Esophagus squamous epithelium (tissue), 4 donors: Measurements from ENCODE around the gene PIWIL4.

Experiments
- CTCF ChIP-seq, 6 experiments: fragments of 450-650 bp in 4 of 6; fragments of 200-600 bp in 2 of 6; sonication (generic) in 2 of 6; IDR thresholded peaks; one replicate each; pipeline ENCODE4 v1.5.1; 2016 to 2019; ENCODE audit warnings: antibody characterized with exemption in 6 of 6, mild to moderate bottlenecking in 4 of 6, moderate library complexity in 4 of 6
- POLR2A ChIP-seq, 4 donors: fragments of 450-650 bp; IDR thresholded peaks; one replicate each; pipeline ENCODE4 v1.6.1; 2017; ENCODE audit warnings: antibody characterized with exemption in 4 of 4, mild to moderate bottlenecking in 4 of 4, moderate library complexity in 3 of 4

- no peak for TF ChIP-seq CTCF (IDR thresholded peaks at IDR 0.05)
- TF ChIP-seq POLR2A (IDR thresholded peaks at IDR 0.05), result no peak
These were observed 88.8 kb downstream of the PIWIL4 start for GRCh38 chr11:94655956-94656355.
